ENCODE data around the gene MAP3K6.
"Not testable (repeated sequence)": the region's sequence is repeated elsewhere in the genome, so short reads cannot be mapped to it uniquely, and the experiment has no call there.

Gene MAP3K6, protein sequence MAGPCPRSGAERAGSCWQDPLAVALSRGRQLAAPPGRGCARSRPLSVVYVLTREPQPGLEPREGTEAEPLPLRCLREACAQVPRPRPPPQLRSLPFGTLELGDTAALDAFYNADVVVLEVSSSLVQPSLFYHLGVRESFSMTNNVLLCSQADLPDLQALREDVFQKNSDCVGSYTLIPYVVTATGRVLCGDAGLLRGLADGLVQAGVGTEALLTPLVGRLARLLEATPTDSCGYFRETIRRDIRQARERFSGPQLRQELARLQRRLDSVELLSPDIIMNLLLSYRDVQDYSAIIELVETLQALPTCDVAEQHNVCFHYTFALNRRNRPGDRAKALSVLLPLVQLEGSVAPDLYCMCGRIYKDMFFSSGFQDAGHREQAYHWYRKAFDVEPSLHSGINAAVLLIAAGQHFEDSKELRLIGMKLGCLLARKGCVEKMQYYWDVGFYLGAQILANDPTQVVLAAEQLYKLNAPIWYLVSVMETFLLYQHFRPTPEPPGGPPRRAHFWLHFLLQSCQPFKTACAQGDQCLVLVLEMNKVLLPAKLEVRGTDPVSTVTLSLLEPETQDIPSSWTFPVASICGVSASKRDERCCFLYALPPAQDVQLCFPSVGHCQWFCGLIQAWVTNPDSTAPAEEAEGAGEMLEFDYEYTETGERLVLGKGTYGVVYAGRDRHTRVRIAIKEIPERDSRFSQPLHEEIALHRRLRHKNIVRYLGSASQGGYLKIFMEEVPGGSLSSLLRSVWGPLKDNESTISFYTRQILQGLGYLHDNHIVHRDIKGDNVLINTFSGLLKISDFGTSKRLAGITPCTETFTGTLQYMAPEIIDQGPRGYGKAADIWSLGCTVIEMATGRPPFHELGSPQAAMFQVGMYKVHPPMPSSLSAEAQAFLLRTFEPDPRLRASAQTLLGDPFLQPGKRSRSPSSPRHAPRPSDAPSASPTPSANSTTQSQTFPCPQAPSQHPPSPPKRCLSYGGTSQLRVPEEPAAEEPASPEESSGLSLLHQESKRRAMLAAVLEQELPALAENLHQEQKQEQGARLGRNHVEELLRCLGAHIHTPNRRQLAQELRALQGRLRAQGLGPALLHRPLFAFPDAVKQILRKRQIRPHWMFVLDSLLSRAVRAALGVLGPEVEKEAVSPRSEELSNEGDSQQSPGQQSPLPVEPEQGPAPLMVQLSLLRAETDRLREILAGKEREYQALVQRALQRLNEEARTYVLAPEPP (N-terminal part only)

GRCh38 chr1:27366411-27367159 is at the start of gene MAP3K6:
TSS of gene MAP3K6 (minus strand) at chr1:27366961. CDS start at chr1:27366597, 364 bp downstream.
- no peak for DNase-seq

DNA sequence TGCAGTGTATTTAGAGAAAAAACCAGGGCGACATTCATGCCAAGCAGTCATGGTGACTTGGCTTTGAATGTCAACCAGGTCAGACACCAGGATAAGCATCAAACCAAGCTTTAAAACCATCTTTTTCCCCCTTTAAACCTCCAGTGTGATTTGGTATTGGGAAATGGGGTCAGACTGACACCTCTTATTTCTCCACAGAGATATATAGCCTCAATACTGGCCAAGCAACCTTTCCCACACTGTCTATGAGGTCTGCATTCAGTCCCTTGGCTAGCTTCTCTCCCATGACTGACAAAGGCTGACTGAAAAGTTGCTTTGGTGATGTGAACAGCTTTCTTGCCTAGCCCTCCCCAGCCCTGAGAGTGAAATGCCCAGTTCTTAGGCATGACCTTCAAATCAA is 47.3 kb upstream of the MAP3K6 start:
- no peak for DNase-seq

DNA sequence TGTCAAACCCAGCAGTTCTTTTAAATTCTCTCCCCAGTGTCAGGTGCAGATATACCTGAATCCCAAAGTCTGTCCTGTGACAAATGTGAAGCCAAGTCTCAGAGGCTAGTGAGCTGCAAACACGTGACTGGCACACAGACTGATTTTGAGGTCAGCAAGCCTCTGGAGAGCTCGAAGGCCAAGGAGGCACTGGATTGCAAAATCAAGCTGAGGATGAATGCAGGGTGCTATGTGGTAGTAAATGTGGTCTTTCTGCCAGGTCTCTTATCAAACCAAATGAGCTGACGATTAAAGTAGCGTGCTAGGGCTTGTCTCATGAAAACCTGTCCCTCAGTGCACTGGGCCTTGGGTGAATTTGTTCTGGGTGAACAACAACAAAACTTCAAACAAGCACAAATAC is 46.2 kb upstream of the MAP3K6 start:
- DNase-seq: no peak

DNA sequence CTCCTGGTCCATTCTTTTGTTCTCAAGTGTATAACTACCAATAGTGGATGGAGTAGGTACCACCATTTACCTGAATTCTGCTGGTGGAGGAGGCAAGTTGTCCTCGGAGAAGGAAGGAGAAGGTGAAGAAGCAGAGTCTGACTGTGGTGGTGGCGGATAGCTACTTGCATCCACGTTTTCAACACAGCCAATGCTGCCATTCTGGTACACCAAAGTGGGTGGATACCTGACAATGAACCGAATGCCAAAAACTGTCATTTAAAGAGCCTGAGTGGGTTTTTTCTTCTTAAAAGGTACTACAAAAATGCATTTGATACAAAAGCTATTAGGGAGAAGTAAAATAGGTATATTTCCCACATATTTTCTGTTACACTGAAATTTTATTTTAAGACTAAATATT is 45.7 kb upstream of the MAP3K6 start:
- no peak for DNase-seq

- DNase-seq: no peak
Measured at GRCh38 chr1:27410709-27411108, 43.9 kb upstream of the MAP3K6 start.

- DNase-seq: no peak
Measured at GRCh38 chr1:27409669-27410068, 42.9 kb upstream of the MAP3K6 start.

DNA sequence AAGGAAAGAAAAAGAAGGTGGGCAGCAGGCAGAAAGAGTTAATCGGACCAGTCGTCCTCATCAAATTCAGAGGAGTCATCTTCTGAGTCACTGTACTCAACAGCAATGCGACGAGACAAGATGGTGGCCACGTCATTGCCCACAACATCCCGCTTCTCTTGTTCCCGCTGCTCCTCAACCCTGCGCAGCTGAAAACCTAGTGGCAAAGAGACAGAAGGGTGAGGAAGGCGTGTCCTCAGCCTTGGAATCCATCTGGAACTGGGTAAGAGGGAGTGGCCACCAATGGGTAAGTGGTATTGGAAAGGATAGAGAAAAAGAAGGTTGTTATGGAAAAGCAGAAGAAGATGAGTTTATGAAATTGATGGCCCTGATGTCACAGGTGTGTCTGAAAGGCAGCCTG is 41.4 kb upstream of the MAP3K6 start:
- DNase-seq: no peak

DNA sequence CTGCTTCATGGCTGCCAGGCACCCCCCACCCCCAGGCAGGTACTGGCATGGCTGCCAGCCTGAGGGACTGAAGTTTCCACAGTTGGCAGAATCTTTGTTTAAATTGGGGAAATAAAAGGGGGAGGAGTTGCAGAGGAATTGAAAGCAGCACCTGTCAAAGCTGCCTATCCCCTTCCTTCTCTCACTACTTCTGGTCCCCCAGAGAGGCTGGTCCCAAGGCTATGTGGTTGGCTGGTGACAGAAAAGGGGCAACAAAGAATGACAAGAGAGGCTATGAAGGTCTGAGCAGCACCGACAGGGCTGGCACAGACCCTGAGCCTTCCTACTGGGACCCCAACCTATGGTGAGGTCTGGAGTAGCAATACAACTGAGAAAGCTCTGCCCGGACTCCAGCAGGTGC is 40.0 kb upstream of the MAP3K6 start:
- DNase-seq: not testable (repeated sequence)

DNA sequence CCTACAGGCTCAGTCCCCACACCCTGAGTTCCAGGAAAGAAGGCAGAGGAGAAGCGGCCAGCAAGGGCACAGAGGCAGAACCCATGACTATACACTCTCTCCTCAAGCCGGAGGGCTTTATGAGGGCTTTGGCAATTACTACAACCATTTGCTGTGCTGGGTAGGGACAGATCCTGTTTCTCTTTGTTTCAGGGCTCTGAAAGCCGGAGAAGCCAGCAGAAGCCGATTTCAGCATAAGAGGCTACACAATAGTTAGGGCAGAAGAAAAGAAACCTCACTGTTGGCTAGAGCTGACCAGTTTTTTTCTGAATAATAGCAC is 39.6 kb upstream of the MAP3K6 start:
- peak; percentile 22 for DNase-seq

DNA sequence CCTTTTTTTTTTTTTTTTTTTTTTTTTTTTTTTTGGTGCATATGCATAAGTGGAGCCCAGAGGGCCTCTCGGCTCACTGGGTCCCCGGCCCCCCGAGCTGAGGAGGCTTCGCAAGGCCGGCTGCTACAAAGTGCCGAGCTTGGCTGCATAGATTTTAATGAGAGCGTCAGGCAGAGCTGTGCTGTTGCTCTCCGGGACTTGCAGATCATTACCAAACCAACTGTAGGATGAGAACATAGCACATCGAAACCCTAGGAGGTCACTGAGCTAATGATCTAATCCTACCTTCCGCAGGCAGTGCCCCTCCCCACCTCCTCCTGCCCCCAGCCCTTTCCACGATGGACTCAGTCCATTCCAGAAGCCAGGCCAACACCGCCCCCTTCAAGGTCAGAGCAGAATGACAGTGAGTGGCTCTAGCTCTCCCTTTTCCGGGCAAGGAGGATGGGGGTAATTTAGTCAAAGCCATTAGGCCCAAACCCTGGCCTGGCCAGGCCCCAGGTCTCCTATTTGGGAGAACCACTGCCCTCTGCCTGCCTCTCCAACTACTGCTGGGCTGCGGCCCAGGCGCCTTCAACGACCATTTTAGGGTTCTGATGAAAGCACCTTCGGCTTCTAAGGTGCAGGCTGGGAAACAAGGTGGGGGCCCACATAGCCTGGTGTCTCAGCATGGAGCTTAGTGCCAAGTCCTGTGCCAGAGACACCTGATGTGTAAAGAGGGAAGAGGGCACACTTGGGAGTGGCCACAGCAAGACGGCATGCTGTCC is 39.0 kb upstream of the MAP3K6 start:
- DNase-seq: not testable (repeated sequence)

GRCh38 chr1:27405074-27405473 is 38.3 kb upstream of the MAP3K6 start:
- DNase-seq: no peak

GRCh38 chr1:27403931-27404330 is 37.2 kb upstream of the MAP3K6 start:
- no peak for DNase-seq

- DNase-seq: no peak
Measured at GRCh38 chr1:27403065-27403726, 36.4 kb upstream of the MAP3K6 start.

- DNase-seq: no peak
Measured at GRCh38 chr1:27402349-27402754, 35.6 kb upstream of the MAP3K6 start.

- no peak for DNase-seq
Measured at GRCh38 chr1:27400963-27401341, 34.2 kb upstream of the MAP3K6 start.

GRCh38 chr1:27400082-27400962 is 33.6 kb upstream of the MAP3K6 start:
- no peak for DNase-seq

- DNase-seq: no peak
Measured at GRCh38 chr1:27399251-27400025, 32.7 kb upstream of the MAP3K6 start.

GRCh38 chr1:27398405-27399149 is 31.8 kb upstream of the MAP3K6 start:
- DNase-seq: no peak

- DNase-seq: no peak
Measured at GRCh38 chr1:27397749-27398148, 31.0 kb upstream of the MAP3K6 start.
